Stimulated activated CD4-positive, alpha-beta T cell treated with anti-CD3 and anti-CD28 coated beads, Interleukin-2, amount 100 ng/mL, for 48 hours (primary cell): ENCODE measurements around the gene LONP1.

Source experiments
- DNase-seq, 2 donors: peaks; one replicate each; pipeline ENCODE4 v3.0.0-alpha.2; 2020

Gene LONP1

DNA sequence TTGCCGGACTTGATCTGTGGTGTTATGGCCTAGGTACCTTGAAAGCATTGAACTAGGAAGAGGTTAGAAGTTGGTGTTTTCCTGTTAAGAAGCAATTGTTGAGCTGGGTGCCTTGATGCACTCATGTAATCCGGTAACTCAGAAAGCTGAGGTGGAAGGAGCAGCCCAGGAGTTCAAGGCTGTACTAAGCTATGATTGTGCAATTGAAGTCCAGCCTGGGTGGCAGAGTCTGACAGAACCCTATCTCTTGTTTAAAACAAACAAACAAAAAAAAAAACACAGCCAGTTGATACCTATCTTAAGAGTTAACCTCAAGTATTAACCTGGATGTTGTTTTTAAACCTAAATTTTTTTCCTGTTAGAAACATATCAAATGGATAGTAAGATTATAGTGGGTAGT, 77.7 kb downstream of the LONP1 start:
- DNase-seq: no peak
